HUES6 (cell line): Measurements from ENCODE around the gene ADH1A.
"Not testable (repeated sequence)": the region's sequence is repeated elsewhere in the genome, so short reads cannot be mapped to it uniquely, and the experiment has no call there.

Source experiments
- H3K27ac ChIP-seq: 2 replicates; pipeline ENCODE4 v1.7.0; 2013; ENCODE audit warnings: low read depth, mild to moderate bottlenecking, low read length, inconsistent platforms
- H3K27me3 ChIP-seq: 2 replicates; pipeline ENCODE4 v1.6.1; 2013; ENCODE audit warnings: low read length; ENCODE audit not compliant: control insufficient read depth, insufficient read depth
- H3K36me3 ChIP-seq: 2 replicates; pipeline ENCODE4 v1.6.1; 2013; ENCODE audit warnings: low read length; ENCODE audit not compliant: control insufficient read depth, insufficient read depth
- H3K4me1 ChIP-seq: 2 replicates; pipeline ENCODE4 v1.6.1; 2013; ENCODE audit warnings: low read length; ENCODE audit not compliant: control insufficient read depth, insufficient read depth
- H3K4me3 ChIP-seq: 2 replicates; pipeline ENCODE4 v1.5.1; 2013; ENCODE audit warnings: low read depth, low read length
- H3K9ac ChIP-seq: one replicate; pipeline ENCODE4 v1.6.1; 2013; ENCODE audit warnings: mild to moderate bottlenecking, low read length
- H3K9me3 ChIP-seq: 2 replicates; pipeline ENCODE4 v1.6.1; 2013; ENCODE audit warnings: low read depth, low read length; ENCODE audit not compliant: control insufficient read depth, insufficient read depth

Gene ADH1A

DNA sequence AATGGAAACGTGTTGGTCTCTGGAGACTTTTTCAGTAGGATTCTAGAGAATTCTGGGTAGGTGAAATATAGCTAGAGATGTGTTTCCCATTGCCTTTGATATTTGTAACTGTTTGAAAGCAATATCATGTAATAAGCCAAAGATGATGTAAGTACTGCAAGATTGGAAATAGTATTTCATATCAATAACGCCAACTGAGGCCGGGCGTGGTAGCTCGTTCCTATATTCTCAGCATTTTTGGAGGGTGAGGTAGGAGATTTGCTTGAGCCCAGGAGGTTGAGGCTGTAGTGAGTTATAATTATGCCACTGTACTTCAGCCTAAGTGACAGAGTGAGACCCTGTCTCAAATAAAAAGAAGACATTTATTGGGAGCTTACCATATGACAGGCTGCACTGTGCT is 9.5 kb downstream of the ADH1A start:
- Histone ChIP-seq H3K9me3 (no peaks in the 10 kb centered on the region), H3K27me3 (no peaks in the 10 kb centered on the region)

DNA sequence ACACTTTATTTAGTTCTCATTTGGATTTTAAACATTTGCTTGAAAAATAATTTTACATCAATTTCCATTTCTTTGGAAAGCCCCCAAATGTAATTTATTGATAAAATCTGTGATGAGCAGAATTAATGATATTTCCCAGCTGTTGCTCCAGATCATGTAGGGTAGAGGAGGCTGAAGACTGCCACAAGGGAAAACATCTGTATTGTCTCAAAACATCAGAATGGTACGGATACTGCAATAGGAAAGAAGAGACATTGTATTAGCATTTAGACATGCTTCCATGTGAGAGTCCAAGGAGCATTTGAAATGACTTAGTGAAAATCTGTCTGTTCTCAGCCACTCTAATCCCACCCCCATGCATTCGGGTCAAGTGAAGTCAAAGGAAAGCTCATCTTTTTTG is 14.4 kb downstream of the ADH1A start:
- H3K27me3 ChIP-seq, result no peaks in the 10 kb centered on the region
- H3K27ac ChIP-seq, result no peak overlapping the region
- H3K36me3 ChIP-seq, result no peaks in the 10 kb centered on the region
- no peaks in the 10 kb centered on the region for H3K9me3 ChIP-seq
- no peak overlapping the region for H3K4me3 ChIP-seq
- no peak overlapping the region for H3K9ac ChIP-seq
- H3K4me1 ChIP-seq, result no peaks in the 10 kb centered on the region

More for the DNA sequence above, 9.5 kb downstream of the ADH1A start:
- Histone ChIP-seq H3K4me1 (no peaks in the 10 kb centered on the region), H3K27ac (no peak overlapping the region), H3K9ac (no peak overlapping the region), H3K4me3 (no peak overlapping the region), H3K36me3 (no peaks in the 10 kb centered on the region)

GRCh38 chr4:99275885-99276284 is 14.9 kb downstream of the ADH1A start:
- Histone ChIP-seq H3K27me3 (no peaks in the 10 kb centered on the region), H3K9me3 (peaks cover 3% of the 10 kb centered on the region; the same call in 1 of the 2 replicates), H3K4me1 (no peaks in the 10 kb centered on the region), H3K27ac (no peak overlapping the region), H3K36me3 (no peaks in the 10 kb centered on the region), H3K4me3 (no peak overlapping the region), H3K9ac (no peak overlapping the region)

- H3K9me3 ChIP-seq, result peaks cover 8% of the 10 kb centered on the region; the same call in 1 of the 2 replicates
- H3K27ac ChIP-seq, result no peak overlapping the region
- no peaks in the 10 kb centered on the region for H3K36me3 ChIP-seq
- no peak overlapping the region for H3K4me3 ChIP-seq
- no peaks in the 10 kb centered on the region for H3K27me3 ChIP-seq
- no peak overlapping the region for H3K9ac ChIP-seq
- H3K4me1 ChIP-seq, result no peaks in the 10 kb centered on the region
Measured at GRCh38 chr4:99275050-99275449, 15.7 kb downstream of the ADH1A start.

DNA sequence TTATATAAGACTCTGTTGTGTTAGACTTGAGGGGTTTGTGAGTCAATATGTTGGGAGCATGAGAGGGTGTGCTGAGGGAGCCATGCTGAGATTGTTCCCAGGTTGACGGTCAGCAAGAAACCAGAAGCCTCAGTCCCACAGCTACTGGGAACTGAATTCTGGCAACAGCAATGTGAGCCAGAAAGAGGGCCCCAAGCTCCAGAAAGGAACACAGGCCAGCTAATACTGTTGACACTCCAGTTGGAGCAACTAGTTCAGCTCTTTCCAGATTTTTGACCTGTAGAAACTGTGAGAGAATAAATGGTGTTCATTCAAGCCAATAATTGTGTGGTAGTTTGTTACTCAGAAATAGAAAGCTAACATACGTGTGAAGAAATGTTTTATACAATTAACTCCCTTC is 17.1 kb downstream of the ADH1A start:
- Histone ChIP-seq H3K9ac (no peak overlapping the region), H3K27me3 (no peaks in the 10 kb centered on the region), H3K4me3 (no peak overlapping the region), H3K36me3 (no peaks in the 10 kb centered on the region), H3K4me1 (no peaks in the 10 kb centered on the region), H3K27ac (no peak overlapping the region), H3K9me3 (peaks cover 9% of the 10 kb centered on the region; the same call in 1 of the 2 replicates)

DNA sequence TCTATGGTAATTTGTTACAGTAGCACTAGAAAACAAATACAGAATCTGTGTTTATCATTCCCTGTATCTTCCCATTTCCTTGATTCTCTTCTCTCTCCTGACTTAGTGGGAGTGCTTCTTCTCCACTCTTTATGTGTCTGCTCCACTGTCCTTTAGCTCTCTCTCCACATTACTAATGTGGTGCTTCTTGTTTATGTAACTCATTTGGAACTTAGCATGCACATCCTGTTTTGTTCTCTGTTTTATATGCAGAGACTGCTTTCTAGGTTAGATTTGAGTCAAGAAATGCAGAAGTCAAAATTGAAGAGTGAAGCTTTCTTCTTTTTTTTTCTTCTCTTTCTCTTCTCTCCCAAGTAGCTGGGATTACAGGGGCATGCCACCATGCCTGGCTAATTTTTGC is 25.9 kb downstream of the ADH1A start:
- Histone ChIP-seq H3K27ac (no peak overlapping the region), H3K27me3 (no peaks in the 10 kb centered on the region), H3K36me3 (no peaks in the 10 kb centered on the region), H3K4me1 (no peaks in the 10 kb centered on the region), H3K9me3 (no peaks in the 10 kb centered on the region), H3K9ac (no peak overlapping the region), H3K4me3 (no peak overlapping the region)

GRCh38 chr4:99252746-99253145 is 38.0 kb downstream of the ADH1A start:
- H3K27ac ChIP-seq, result no peak overlapping the region
- H3K4me3 ChIP-seq, result no peak overlapping the region
- no peaks in the 10 kb centered on the region for H3K4me1 ChIP-seq
- no peaks in the 10 kb centered on the region for H3K27me3 ChIP-seq
- H3K9ac ChIP-seq, result no peak overlapping the region
- no peaks in the 10 kb centered on the region for H3K36me3 ChIP-seq
- H3K9me3 ChIP-seq, result 0 out of 2 replicates have a peak, but pooled peaks cover 3% of the 10 kb centered on the region

DNA sequence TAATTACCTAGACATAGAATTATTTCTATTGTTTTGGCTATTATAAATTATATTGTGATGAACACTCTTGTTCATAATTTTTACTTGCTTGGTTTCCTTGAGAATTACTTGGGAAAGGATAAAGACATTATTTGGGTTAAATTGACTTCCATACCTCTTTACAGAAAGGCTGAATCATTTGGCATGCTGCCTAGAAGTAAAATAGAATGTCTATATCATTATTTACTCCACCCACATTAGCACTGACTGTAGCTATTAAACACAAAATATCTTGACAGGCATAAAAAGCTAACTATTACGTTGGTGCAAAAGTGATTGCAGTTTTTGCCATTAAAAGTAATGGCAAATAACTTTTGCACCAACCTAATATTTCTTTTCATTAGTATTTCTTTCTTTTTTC is 42.1 kb downstream of the ADH1A start:
- Histone ChIP-seq H3K27ac (no peak overlapping the region), H3K4me1 (no peaks in the 10 kb centered on the region)

DNA sequence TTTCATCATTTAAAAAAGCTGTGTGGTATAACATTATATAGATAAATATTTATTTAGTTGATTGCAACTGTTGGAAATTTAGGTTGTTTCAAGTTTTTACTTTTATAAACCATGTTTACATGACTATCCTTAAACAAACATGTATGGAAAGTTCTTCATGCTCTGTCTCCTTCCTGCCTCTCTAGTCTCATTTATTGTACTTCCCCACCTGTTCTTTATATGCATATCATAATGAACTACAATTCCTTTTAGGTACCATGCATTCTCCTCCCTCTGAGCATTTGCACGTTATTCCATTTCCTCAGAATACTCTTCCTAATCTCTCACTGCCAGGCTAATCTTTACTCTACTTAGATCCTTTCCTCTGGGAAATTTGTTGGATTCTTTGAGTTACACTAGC is 54.8 kb downstream of the ADH1A start:
- Histone ChIP-seq H3K9ac (no peak overlapping the region), H3K4me3 (no peak overlapping the region), H3K9me3 (0 out of 2 replicates have a peak, but pooled peaks cover 6% of the 10 kb centered on the region), H3K27me3 (no peaks in the 10 kb centered on the region), H3K36me3 (no peaks in the 10 kb centered on the region), H3K4me1 (no peaks in the 10 kb centered on the region), H3K27ac (no peak overlapping the region)

More for the DNA sequence above, 42.1 kb downstream of the ADH1A start:
- Histone ChIP-seq H3K4me3 (no peak overlapping the region), H3K27me3 (no peaks in the 10 kb centered on the region), H3K9me3 (no peaks in the 10 kb centered on the region), H3K9ac (no peak overlapping the region), H3K36me3 (no peaks in the 10 kb centered on the region)

DNA sequence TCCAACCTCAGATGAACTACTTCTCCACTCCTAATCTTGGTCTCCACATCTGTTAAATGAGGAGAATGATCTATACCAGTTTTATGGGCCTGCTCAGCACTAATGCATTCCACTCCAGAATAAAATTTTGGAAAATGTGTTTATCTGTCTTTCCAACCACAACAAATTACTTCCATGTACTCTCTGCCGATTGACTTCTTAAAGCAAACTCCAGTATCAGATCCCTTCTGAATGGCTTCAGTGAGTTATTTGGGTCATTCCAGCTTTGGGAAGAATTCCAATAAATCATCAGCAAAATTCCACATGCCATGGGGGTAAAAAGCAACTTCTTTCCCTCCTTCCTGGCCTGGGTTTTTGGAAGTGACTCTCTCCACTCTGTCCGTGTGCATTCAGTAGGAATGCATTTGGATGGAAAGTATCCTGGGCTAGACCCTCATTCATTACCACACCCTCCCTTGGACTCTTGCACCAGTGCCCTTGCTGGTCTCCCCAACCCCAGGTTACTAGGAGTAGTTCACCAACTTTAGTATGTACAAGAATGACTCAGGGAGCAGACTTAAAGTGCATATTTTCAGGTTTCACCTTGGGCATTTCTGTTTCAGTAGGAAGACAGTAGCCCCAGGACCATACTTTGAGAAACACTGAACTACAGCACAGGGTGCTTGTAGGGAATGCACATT is 56.3 kb downstream of the ADH1A start:
- Histone ChIP-seq H3K27me3 (no peaks in the 10 kb centered on the region), H3K4me1 (no peaks in the 10 kb centered on the region), H3K9me3 (0 out of 2 replicates have a peak, but pooled peaks cover 6% of the 10 kb centered on the region)

DNA sequence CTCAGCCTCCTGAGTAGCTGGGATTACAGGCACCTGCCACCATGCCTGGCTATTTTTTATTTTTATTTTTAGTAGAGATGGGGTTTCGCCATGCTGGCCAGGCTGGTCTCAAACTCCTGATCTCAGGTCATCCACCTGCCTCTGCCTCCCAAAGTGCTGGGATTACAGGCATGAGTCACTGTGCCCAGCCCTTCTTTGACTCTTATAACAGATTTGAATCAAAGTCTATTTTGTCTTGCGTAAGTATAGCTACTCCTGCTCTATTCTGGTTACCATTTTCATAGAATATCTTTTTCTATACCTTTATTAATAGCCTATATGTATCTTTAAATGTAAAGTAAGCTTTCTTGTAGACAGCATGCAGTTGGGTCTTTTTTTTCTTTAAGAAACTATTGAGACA is 57.4 kb downstream of the ADH1A start:
- not testable (repeated sequence) for H3K4me3 ChIP-seq, H3K36me3 ChIP-seq, H3K27me3 ChIP-seq, H3K9ac ChIP-seq, H3K9me3 ChIP-seq, H3K4me1 ChIP-seq, H3K27ac ChIP-seq

More for the DNA sequence above, 56.3 kb downstream of the ADH1A start:
- H3K27ac ChIP-seq, result no peak overlapping the region
- H3K9ac ChIP-seq, result no peak overlapping the region
- no peak overlapping the region for H3K4me3 ChIP-seq
- no peaks in the 10 kb centered on the region for H3K36me3 ChIP-seq
